Nephron progenitor cell (in vitro differentiated cells): ENCODE results near the gene ANP32B.

ENCODE experiments used
- DNase-seq: peaks from one replicate; pipeline ENCODE4 v3.0.0; 2021
- H3K27ac Mint-ChIP-seq: 2 replicates; pipeline ENCODE4 v1.8.0; 2021; ENCODE audit warnings: mild to moderate bottlenecking, moderate library complexity, mixed read lengths
- H3K27me3 Mint-ChIP-seq: 2 replicates; pipeline ENCODE4 v1.8.0; 2021; ENCODE audit warnings: mild to moderate bottlenecking, low read depth, mixed read lengths; ENCODE audit not compliant: poor library complexity
- H3K36me3 Mint-ChIP-seq: 2 replicates; pipeline ENCODE4 v1.8.0; 2021; ENCODE audit warnings: low read depth, mixed read lengths
- H3K4me1 Mint-ChIP-seq: 2 replicates; pipeline ENCODE4 v1.8.0; 2021; ENCODE audit warnings: mixed read lengths
- H3K4me3 Mint-ChIP-seq: 2 replicates; pipeline ENCODE4 v1.8.0; 2021; ENCODE audit warnings: mild to moderate bottlenecking, moderate library complexity, mixed read lengths
- H3K9me3 Mint-ChIP-seq: 2 replicates; pipeline ENCODE4 v1.8.0; 2021; ENCODE audit warnings: mild to moderate bottlenecking, moderate library complexity, mixed read lengths
- TF ChIP-seq, protein P1 (sequence below): fragments of 200-600 bp; sonication (generic); IDR thresholded peaks from 2 replicates; pipeline ENCODE4 v1.5.0; 2021; ENCODE audit warnings: antibody characterized with exemption

The ANP32B gene

DNA sequence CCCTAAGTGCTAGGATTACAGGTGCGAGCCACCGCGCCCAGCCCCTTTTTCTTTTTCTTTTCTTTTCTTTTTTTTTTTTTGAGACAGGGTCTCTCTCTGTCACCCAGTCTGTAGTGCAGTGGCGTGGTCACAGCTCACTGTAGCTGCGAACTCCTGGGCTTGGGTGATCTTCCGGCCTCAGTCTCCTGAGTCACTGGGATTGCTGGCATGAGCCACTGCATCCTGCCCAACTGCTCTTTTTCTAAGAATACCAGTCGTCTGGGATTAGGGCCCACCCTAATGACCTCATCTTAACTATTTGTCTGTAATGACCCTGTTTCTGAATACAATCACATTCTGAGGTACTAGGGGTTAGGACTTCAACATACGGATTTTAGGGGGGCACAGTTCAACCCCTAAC is 39.3 kb downstream of the ANP32B start:
- Mint-ChIP-seq H3K27ac (peak overlapping the region; percentile 32), H3K4me1 (peaks cover 25% of the 10 kb centered on the region), H3K27me3 (no peaks in the 10 kb centered on the region), H3K36me3 (peaks cover 28% of the 10 kb centered on the region), H3K4me3 (no peak overlapping the region), H3K9me3 (no peaks in the 10 kb centered on the region)
- TF ChIP-seq, protein P1, sequence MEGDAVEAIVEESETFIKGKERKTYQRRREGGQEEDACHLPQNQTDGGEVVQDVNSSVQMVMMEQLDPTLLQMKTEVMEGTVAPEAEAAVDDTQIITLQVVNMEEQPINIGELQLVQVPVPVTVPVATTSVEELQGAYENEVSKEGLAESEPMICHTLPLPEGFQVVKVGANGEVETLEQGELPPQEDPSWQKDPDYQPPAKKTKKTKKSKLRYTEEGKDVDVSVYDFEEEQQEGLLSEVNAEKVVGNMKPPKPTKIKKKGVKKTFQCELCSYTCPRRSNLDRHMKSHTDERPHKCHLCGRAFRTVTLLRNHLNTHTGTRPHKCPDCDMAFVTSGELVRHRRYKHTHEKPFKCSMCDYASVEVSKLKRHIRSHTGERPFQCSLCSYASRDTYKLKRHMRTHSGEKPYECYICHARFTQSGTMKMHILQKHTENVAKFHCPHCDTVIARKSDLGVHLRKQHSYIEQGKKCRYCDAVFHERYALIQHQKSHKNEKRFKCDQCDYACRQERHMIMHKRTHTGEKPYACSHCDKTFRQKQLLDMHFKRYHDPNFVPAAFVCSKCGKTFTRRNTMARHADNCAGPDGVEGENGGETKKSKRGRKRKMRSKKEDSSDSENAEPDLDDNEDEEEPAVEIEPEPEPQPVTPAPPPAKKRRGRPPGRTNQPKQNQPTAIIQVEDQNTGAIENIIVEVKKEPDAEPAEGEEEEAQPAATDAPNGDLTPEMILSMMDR: no peak
- no peak for DNase-seq

DNA sequence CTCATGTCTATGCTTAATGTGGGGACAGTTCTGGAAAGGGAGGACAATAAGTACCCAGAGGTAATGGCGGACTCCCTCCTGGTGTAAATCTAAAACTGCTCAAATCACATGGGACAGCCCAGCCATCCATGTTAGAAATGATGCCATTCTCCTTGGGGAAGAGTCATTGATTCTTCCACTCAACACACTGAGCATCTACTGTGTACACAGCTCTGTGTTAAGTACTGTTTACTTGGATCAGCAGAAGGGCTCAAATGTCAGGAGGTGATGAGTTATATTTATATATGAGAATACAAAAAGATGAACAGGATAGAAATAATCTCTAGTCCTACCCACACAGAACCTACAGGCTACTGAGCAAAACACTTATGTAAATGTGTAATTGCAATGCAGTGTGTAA is 41.6 kb downstream of the ANP32B start:
- Mint-ChIP-seq H3K27me3 (no peaks in the 10 kb centered on the region), H3K4me3 (no peak overlapping the region), H3K4me1 (peaks cover 19% of the 10 kb centered on the region), H3K9me3 (no peaks in the 10 kb centered on the region), H3K27ac (no peak overlapping the region), H3K36me3 (peaks cover 12% of the 10 kb centered on the region)
- no peak for DNase-seq
- TF ChIP-seq, protein P1: no peak

DNA sequence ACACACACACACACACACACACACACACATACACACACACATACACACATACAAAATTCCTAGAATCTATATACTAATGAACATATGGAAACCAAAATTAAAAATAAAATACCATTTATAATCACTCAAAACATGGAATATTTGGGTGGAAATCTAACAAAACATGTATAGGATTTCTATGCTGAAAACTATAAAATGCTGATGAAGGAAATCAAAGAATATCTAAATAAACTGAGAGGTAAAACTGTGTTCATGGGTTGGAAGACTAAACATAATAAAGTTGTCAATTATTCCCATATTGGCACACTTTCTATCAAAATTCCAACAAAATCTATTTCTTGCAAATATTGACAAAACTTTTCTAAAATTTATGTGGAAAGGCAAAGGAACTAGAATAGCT is 48.0 kb downstream of the ANP32B start:
- Mint-ChIP-seq H3K4me1 (peaks cover 11% of the 10 kb centered on the region), H3K4me3 (no peak overlapping the region), H3K27me3 (peaks cover 10% of the 10 kb centered on the region), H3K27ac (no peak overlapping the region), H3K36me3 (peaks cover 7% of the 10 kb centered on the region), H3K9me3 (no peaks in the 10 kb centered on the region)
- TF ChIP-seq, protein P1: no peak
- DNase-seq: no peak

DNA sequence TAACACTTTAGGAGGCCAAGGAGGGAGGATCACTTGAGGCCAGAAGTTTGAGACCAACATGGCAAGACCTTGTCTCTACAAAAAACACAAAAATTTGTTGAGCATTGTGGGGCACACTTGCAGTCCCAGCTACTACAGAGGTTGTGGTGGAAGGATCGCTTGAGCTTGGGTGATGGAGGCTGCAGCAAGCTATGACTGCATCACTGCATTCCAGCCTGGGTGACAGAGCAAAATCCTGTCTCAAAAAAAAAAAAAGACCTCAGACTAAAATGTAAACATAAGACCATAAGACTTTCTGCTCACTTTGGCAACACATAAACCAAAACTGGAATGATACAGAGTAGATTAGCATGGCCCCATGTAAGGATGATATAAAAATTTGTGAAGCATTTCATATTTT is 48.8 kb downstream of the ANP32B start:
- TF ChIP-seq, protein P1: no peak
- H3K4me3 Mint-ChIP-seq: no peak overlapping the region
- H3K27ac Mint-ChIP-seq: no peak overlapping the region
- peaks cover 4% of the 10 kb centered on the region for H3K36me3 Mint-ChIP-seq
- no peaks in the 10 kb centered on the region for H3K9me3 Mint-ChIP-seq
- peaks cover 10% of the 10 kb centered on the region for H3K27me3 Mint-ChIP-seq
- H3K4me1 Mint-ChIP-seq: peaks cover 11% of the 10 kb centered on the region
- no peak for DNase-seq

DNA sequence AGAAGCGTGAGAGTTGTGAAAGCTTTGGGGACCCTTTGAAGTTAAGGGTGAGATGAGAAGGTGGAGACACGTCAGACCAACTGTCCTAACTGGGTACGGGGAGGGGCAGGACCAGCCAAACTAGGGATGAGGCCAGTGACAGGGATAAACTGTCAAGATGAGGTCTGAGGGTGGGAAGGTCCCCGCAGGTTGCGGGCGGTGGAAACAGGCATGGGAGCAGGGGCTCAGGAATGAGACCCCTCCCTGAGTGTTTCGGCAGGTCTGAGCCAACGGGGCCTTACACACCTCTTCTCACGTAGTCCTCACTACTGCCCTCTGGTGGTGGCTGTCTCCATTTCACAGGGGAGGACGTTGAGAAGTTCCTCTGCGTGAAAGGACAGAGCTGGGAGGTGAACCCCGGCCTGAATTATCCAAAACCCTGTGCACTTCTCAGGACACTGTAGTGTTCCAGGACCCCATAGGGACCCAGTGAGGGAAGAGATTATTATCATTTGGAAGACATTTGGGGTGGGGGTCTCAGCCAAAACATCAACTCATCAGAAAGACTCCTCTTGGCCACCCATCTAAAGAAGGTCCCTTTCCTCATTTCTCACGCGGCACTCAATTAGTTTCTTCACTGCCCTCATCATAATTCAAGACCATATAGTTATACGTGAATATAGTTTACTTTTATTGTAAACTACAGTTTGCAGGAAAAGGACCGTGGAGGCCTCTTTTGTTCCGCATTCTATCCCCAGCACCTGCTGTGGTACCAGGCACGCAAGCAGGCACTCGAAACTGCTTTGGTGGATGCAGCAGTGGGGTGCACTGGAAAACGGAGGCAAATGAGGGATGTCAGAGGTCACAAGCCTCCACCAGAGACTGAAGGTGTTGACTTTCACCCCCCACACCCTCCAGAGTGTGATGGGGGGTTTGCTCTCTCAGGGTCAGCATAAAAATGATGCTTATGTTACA is 51.7 kb downstream of the ANP32B start:
- no peak overlapping the region for H3K27ac Mint-ChIP-seq

More for the DNA sequence above, 51.7 kb downstream of the ANP32B start:
- peak; percentile 86 for DNase-seq
- H3K36me3 Mint-ChIP-seq: no peaks in the 10 kb centered on the region
- peaks cover 28% of the 10 kb centered on the region for H3K27me3 Mint-ChIP-seq
- no peaks in the 10 kb centered on the region for H3K9me3 Mint-ChIP-seq
- H3K4me1 Mint-ChIP-seq: peaks cover 26% of the 10 kb centered on the region
- TF ChIP-seq, protein P1: peak; percentile 76
- H3K4me3 Mint-ChIP-seq: no peak overlapping the region
